K562 (cell line): ENCODE data around the gene RDH16. TPM values are rescaled to one million over a fixed set of nuclear protein-coding genes. Genes with fewer than 3 reads are reported as not detected.

Experiments used
- ARHGAP35 ChIP-seq: fragments of 450-650 bp; IDR thresholded peaks from 2 replicates; pipeline ENCODE4 v1.6.1; 2018; ENCODE audit not compliant: partially characterized antibody
- ARID3A ChIP-seq: IDR thresholded peaks from 2 replicates; pipeline ENCODE4 v1.6.1; 2012; ENCODE audit warnings: low read depth, low read length, improper control_type of control experiment, borderline replicate concordance
- ATF4 ChIP-seq: fragments of 450-650 bp; formaldehyde crosslinking; IDR thresholded peaks from 2 replicates; pipeline ENCODE4 v1.4.0; 2022; ENCODE audit warnings: mild to moderate bottlenecking, moderate library complexity
- BCOR ChIP-seq: fragments of 450-650 bp; IDR thresholded peaks from 2 replicates; pipeline ENCODE4 v1.6.1; 2016
- BRF2 ChIP-seq: IDR thresholded peaks from 3 replicates; pipeline ENCODE4 v1.6.1; 2011; ENCODE audit warnings: borderline replicate concordance, mild to moderate bottlenecking; ENCODE audit not compliant: insufficient read length, insufficient read depth
- ETS1 ChIP-seq: conservative IDR thresholded peaks from 2 replicates; pipeline ENCODE4 v1.6.1; 2011; ENCODE audit warnings: low read depth, mild to moderate bottlenecking, low read length; ENCODE audit not compliant: control insufficient read depth
- ETV5 ChIP-seq: sonication (generic); formaldehyde crosslinking; IDR thresholded peaks from 2 replicates; pipeline ENCODE4 v1.4.0; 2020; ENCODE audit warnings: low read depth, mild to moderate bottlenecking, missing genetic modification reagents
- FOXO4 ChIP-seq: fragments of 450-650 bp; formaldehyde crosslinking; IDR thresholded peaks from 2 replicates; pipeline ENCODE4 v1.4.0; 2020; ENCODE audit warnings: mild to moderate bottlenecking, moderate library complexity
- HMG20B ChIP-seq: fragments of 250-450 bp; sonication (Bioruptor Pico); IDR thresholded peaks from 2 replicates; pipeline ENCODE4 v1.5.0; 2021; ENCODE audit warnings: mild to moderate bottlenecking
- ILK ChIP-seq: fragments of 450-650 bp; IDR thresholded peaks from 2 replicates; pipeline ENCODE4 v1.6.1; 2016; ENCODE audit warnings: missing genetic modification characterization, low read depth, mild to moderate bottlenecking, missing compliant biosample characterization, moderate library complexity, borderline replicate concordance
- KLF6 ChIP-seq: fragments of 250-450 bp; sonication (Bioruptor Pico); IDR thresholded peaks from 2 replicates; pipeline ENCODE4 v1.4.0; 2020; ENCODE audit warnings: mild to moderate bottlenecking, moderate library complexity, borderline replicate concordance
- PCBP2 ChIP-seq: fragments of 200-400 bp; formaldehyde crosslinking; IDR thresholded peaks from 2 replicates; pipeline ENCODE4 v1.6.1; 2018; ENCODE audit warnings: low read length, low read depth, mild to moderate bottlenecking, moderate library complexity; ENCODE audit not compliant: poor library complexity, severe bottlenecking
- RAD21 ChIP-seq, 2 experiments: fragments of 250-450 bp in 1 of 2; fragments of 450-650 bp in 1 of 2; sonication (Bioruptor Pico) in 1 of 2; formaldehyde crosslinking in 1 of 2; IDR thresholded peaks in 1 of 2; conservative IDR thresholded peaks in 1 of 2; 2 replicates each; pipeline versions ENCODE4 v1.4.0 to v1.8.0; 2020 to 2022; ENCODE audit warnings: mild to moderate bottlenecking in 2 of 2, moderate library complexity in 1 of 2
- RBFOX2 ChIP-seq: fragments of 200-400 bp; formaldehyde crosslinking; IDR thresholded peaks from 2 replicates; pipeline ENCODE4 v1.6.1; 2017; ENCODE audit warnings: low read depth, mild to moderate bottlenecking, low read length, moderate library complexity
- RUNX1 ChIP-seq: sonication (generic); IDR thresholded peaks from 2 replicates; pipeline ENCODE4 v1.6.1; 2016; ENCODE audit warnings: antibody characterized with exemption, low read depth
- SMARCA5 ChIP-seq: fragments of 450-650 bp; IDR thresholded peaks from 2 replicates; pipeline ENCODE4 v1.6.1; 2016
- SMARCB1 ChIP-seq: IDR thresholded peaks from 2 replicates; pipeline ENCODE4 v1.6.1; 2011; ENCODE audit warnings: improper control_type of control experiment, low read depth; ENCODE audit not compliant: insufficient read length
- SOX6 ChIP-seq: fragments of 450-650 bp; IDR thresholded peaks from 2 replicates; pipeline ENCODE4 v1.6.1; 2014; ENCODE audit warnings: mild to moderate bottlenecking
- TGIF2 ChIP-seq: sonication (generic); formaldehyde crosslinking; IDR thresholded peaks from 2 replicates; pipeline ENCODE4 v1.8.1; 2022; ENCODE audit warnings: mild to moderate bottlenecking, missing genetic modification reagents, moderate library complexity
- ZNF24 ChIP-seq: fragments of 450-650 bp; IDR thresholded peaks from 2 replicates; pipeline ENCODE4 v1.6.1; 2016
- ZNF324 ChIP-seq: fragments of 250-450 bp; sonication (Bioruptor Pico); IDR thresholded peaks from 2 replicates; pipeline ENCODE4 v1.4.0; 2020; ENCODE audit warnings: mild to moderate bottlenecking
- ZNF644 ChIP-seq: fragments of 200-800 bp; sonication (Bioruptor generic); IDR thresholded peaks from 2 replicates; pipeline ENCODE4 v1.6.1; 2016; ENCODE audit warnings: low read depth, missing genetic modification characterization, missing compliant biosample characterization
- ZNF76 ChIP-seq: fragments of 250-450 bp; sonication (Bioruptor Pico); IDR thresholded peaks from 2 replicates; pipeline ENCODE4 v1.4.0; 2020; ENCODE audit warnings: mild to moderate bottlenecking, moderate library complexity, borderline replicate concordance
- polyA plus RNA-seq, 8 experiments: library from polyadenylated mRNA; depleted of rRNA in 4 of 8; stranded (reverse) in 5 of 8; unstranded in 3 of 8; fragments of >200 nt; fragmentation: Nextera tagmentation in 2 of 8; fragmentation: Illumina TruSeq in 1 of 8; extraction: Ambion mirVana in 2 of 8; extraction: Trizol in 1 of 8; gene quantifications; 2 replicates each; pipeline versions ENCODE4 v1.2.1 to v1.2.3, GENCODE V29; 2011 to 2014; ENCODE audit warnings: inconsistent platforms in 1 of 8, missing spikeins in 1 of 8
- total RNA-seq, 7 experiments: library from RNA; depleted of rRNA in 6 of 7; stranded (reverse); fragments of >200 nt in 6 of 7; fragmentation: Illumina TruSeq in 2 of 7; extraction: Trizol in 2 of 7; gene quantifications; 2 replicates each; pipeline versions ENCODE4 v1.2.1 to v1.2.3, GENCODE V29; 2011 to 2021; ENCODE audit warnings: low replicate concordance in 1 of 7

Gene RDH16
- total and polyA plus RNA-seq, 9 of the 15 experiments (the other 6 are each of a cell fraction or from before 2014, with no cell fraction given), result 0.11 to 0.52 (median 0.22) TPM; not detected in 1

GRCh38 chr12:56988207-56988739 lies 30.9 kb upstream of the RDH16 start (continued):
- no peak for TF ChIP-seq BRF2
- no peak for TF ChIP-seq TGIF2 (CRISPR knock-in tag)
- TF ChIP-seq ARID3A, result no peak
- peak; percentile 91 for TF ChIP-seq ETS1
- TF ChIP-seq ZNF324 (CRISPR knock-in tag), result no peak
- TF ChIP-seq KLF6 (CRISPR knock-in tag), result no peak
- TF ChIP-seq PCBP2, result no peak
- TF ChIP-seq ZNF644 (tag), result no peak; the same call in 1 of the 2 replicates
- peak; percentile 97 for TF ChIP-seq SOX6
- no peak for TF ChIP-seq HMG20B
- peak; percentile 98 for TF ChIP-seq BCOR
- TF ChIP-seq RUNX1, result peak; percentile 77; the same call in 1 of the 2 replicates
- TF ChIP-seq FOXO4 (CRISPR knock-in tag), result no peak
- TF ChIP-seq ZNF24, result peak; percentile 42; the same call in 1 of the 2 replicates
- TF ChIP-seq ETV5 (CRISPR knock-in tag), result peak; percentile 95
- 0 out of 2 replicates have a peak, but pooled peaks have one; percentile 36 for TF ChIP-seq ZNF76 (CRISPR knock-in tag)
- TF ChIP-seq ARHGAP35, result no peak
- TF ChIP-seq RBFOX2, result no peak
- TF ChIP-seq ILK, result peak; percentile 39; the same call in 1 of the 2 replicates
- peak; percentile 33 to 40 for TF ChIP-seq RAD21 (CRISPR knock-in tag; conservative IDR thresholded peaks at IDR 0.05 in 1 of 2, IDR thresholded peaks at IDR 0.05 in 1 of 2)
- peak; percentile 59; the same call in 1 of the 2 replicates for TF ChIP-seq ATF4 (CRISPR knock-in tag)
- TF ChIP-seq SMARCB1, result peak; percentile 86
- peak; percentile 65; the same call in 1 of the 2 replicates for TF ChIP-seq SMARCA5
